Measurements from ENCODE around the gene BMP2. TPM values are rescaled to one million over a fixed set of nuclear protein-coding genes. Genes with fewer than 3 reads are reported as not detected.

The BMP2 gene
- total RNA-seq, 1 donor from 2014 or later, result 9.2 TPM

DNA sequence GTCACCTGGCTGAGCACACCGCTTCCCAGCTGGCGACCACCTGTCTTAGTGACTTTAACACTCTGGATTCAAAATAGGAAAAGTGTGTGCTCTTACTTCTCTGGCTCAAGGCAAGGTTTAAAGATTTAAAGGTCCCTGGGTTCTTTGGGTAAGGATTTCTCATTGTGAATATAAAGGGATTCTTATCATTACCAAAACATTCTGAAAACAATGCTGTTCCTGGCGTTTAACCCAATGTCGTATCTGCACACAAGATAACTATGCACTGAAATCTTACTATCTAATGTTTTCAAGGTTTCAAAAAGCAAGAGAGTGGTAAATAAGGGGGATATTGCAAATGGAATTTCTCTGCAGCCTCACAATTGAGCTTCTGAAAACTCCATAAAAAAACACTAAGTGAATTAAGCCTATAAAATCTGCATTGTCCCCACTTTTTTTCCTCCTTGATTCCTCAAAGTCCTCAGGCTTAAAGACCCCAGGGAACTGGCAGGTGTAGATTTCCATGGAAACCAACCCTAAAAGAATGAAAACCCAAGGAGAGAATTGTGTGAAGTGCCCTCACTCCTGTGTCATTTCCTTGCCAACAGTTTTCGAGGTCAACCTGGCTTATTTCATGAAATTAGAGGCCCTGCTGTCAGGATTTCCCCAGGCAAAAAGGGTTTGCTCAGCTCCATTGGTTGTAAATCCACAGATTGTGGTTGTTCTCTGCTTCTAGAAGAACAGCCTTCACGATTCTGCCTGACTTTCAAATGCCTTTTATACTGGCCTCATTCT lies 44.0 kb downstream of the BMP2 start:
- Histone ChIP-seq H3K4me2 (ENCODE audit: low read length) (no peak overlapping the region), H3K9me3 (ENCODE audit: insufficient read depth, low read depth, low read length) (no peaks in the 10 kb centered on the region), H2AFZ (ENCODE audit: low read depth, low read length) (no peak overlapping the region), H3K4me1 (ENCODE audit: insufficient read depth, low read length) (no peaks in the 10 kb centered on the region), H3K36me3 (ENCODE audit: insufficient read depth, low read length) (no peaks in the 10 kb centered on the region), H3K9ac (ENCODE audit: low read length) (no peak overlapping the region), H3K4me3 (ENCODE audit: insufficient read depth, low read depth, low read length) (no peak overlapping the region), H3K27ac (ENCODE audit: low read depth, low read length) (no peak overlapping the region), H3K27me3 (ENCODE audit: insufficient read depth, low read length) (peaks cover 2% of the 10 kb centered on the region), H4K20me1 (ENCODE audit: insufficient read depth, low read length) (no peaks in the 10 kb centered on the region), H3K79me2 (ENCODE audit: insufficient read depth, low read length) (no peaks in the 10 kb centered on the region)
- no peak for DNase-seq (ENCODE audit: low read depth)
- FAIRE-seq, result peak; percentile 20
- Mint-ChIP-seq H3K4me1 (ENCODE audit: low read depth, unreplicated experiment) (peaks cover 8% of the 10 kb centered on the region), H3K27ac (ENCODE audit: unreplicated experiment) (no peak overlapping the region), H3K4me3 (ENCODE audit: unreplicated experiment) (no peak overlapping the region), H3K27me3 (ENCODE audit: low read depth, unreplicated experiment) (no peaks in the 10 kb centered on the region), H3K9me3 (ENCODE audit: unreplicated experiment) (no peaks in the 10 kb centered on the region), H3K36me3 (ENCODE audit: low read depth, unreplicated experiment) (no peaks in the 10 kb centered on the region)
- TF ChIP-seq EZH2 (IDR thresholded peaks at IDR 0.05; ENCODE audit: insufficient read depth, low read length), result no peak

DNA sequence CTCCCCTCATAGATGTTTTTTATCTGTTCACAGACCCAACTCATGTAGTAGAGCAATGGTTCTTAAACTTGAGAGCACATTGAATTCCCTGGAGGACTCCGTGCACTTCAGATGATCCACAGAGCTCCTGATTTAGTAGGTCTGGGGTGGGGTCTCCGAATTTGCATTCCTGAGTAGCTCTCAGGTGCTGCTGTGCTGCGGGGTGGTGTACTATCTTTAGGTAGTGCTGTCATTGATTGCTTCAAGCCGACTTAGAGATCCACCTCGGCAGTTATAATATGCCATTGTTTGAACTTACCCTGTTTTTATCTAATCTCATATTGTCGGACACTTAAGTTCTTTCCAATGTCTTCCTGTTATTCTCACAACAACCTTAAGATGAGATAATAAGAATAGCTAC lies 45.0 kb downstream of the BMP2 start:
- Mint-ChIP-seq H3K4me1 (ENCODE audit: low read depth, unreplicated experiment) (peaks cover 8% of the 10 kb centered on the region), H3K27me3 (ENCODE audit: low read depth, unreplicated experiment) (no peaks in the 10 kb centered on the region), H3K36me3 (ENCODE audit: low read depth, unreplicated experiment) (no peaks in the 10 kb centered on the region), H3K9me3 (ENCODE audit: unreplicated experiment) (no peaks in the 10 kb centered on the region), H3K4me3 (ENCODE audit: unreplicated experiment) (no peak overlapping the region), H3K27ac (ENCODE audit: unreplicated experiment) (no peak overlapping the region)
- Histone ChIP-seq H3K4me3 (ENCODE audit: insufficient read depth, low read depth, low read length) (no peak overlapping the region), H4K20me1 (ENCODE audit: insufficient read depth, low read length) (no peaks in the 10 kb centered on the region), H3K27ac (ENCODE audit: low read depth, low read length) (no peak overlapping the region), H3K79me2 (ENCODE audit: insufficient read depth, low read length) (no peaks in the 10 kb centered on the region), H3K9ac (ENCODE audit: low read length) (no peak overlapping the region), H3K4me2 (ENCODE audit: low read length) (no peak overlapping the region), H3K4me1 (ENCODE audit: insufficient read depth, low read length) (no peaks in the 10 kb centered on the region), H3K27me3 (ENCODE audit: insufficient read depth, low read length) (peaks cover 2% of the 10 kb centered on the region), H2AFZ (ENCODE audit: low read depth, low read length) (no peak overlapping the region), H3K9me3 (ENCODE audit: insufficient read depth, low read depth, low read length) (no peaks in the 10 kb centered on the region), H3K36me3 (ENCODE audit: insufficient read depth, low read length) (no peaks in the 10 kb centered on the region)
- FAIRE-seq, result no peak
- TF ChIP-seq EZH2 (IDR thresholded peaks at IDR 0.05; ENCODE audit: insufficient read depth, low read length), result no peak
- TF ChIP-seq, protein P1, sequence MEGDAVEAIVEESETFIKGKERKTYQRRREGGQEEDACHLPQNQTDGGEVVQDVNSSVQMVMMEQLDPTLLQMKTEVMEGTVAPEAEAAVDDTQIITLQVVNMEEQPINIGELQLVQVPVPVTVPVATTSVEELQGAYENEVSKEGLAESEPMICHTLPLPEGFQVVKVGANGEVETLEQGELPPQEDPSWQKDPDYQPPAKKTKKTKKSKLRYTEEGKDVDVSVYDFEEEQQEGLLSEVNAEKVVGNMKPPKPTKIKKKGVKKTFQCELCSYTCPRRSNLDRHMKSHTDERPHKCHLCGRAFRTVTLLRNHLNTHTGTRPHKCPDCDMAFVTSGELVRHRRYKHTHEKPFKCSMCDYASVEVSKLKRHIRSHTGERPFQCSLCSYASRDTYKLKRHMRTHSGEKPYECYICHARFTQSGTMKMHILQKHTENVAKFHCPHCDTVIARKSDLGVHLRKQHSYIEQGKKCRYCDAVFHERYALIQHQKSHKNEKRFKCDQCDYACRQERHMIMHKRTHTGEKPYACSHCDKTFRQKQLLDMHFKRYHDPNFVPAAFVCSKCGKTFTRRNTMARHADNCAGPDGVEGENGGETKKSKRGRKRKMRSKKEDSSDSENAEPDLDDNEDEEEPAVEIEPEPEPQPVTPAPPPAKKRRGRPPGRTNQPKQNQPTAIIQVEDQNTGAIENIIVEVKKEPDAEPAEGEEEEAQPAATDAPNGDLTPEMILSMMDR (IDR thresholded peaks at IDR 0.05; ENCODE audit: insufficient read depth, low read depth, low read length), result no peak
- DNase-seq (ENCODE audit: low read depth), result no peak

DNA sequence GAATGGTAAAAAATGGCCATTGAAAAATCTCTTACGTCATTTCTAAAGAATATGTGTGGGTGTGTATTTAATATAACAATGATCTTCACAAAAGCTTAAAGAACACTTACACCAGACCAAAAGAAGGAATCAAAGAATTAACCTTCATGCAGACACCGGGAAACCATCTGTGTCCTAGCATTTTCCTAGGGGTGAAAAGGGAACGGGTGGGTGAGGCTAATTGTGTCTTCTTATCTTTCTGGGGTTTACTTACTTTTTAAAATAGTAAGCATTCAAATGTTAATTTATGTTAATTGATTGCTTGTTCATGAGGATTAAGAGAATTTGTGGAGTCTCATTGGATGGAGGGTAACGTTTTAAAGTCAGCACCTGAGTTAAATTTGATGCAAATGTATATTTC lies 47.5 kb downstream of the BMP2 start:
- DNase-seq (ENCODE audit: low read depth) (no peak), FAIRE-seq (no peak)
- Histone ChIP-seq H3K4me3 (ENCODE audit: insufficient read depth, low read depth, low read length) (no peak overlapping the region), H4K20me1 (ENCODE audit: insufficient read depth, low read length) (no peaks in the 10 kb centered on the region), H2AFZ (ENCODE audit: low read depth, low read length) (no peak overlapping the region), H3K27ac (ENCODE audit: low read depth, low read length) (no peak overlapping the region), H3K9ac (ENCODE audit: low read length) (no peak overlapping the region), H3K4me1 (ENCODE audit: insufficient read depth, low read length) (no peaks in the 10 kb centered on the region), H3K79me2 (ENCODE audit: insufficient read depth, low read length) (no peaks in the 10 kb centered on the region), H3K27me3 (ENCODE audit: insufficient read depth, low read length) (peaks cover 2% of the 10 kb centered on the region), H3K36me3 (ENCODE audit: insufficient read depth, low read length) (no peaks in the 10 kb centered on the region), H3K4me2 (ENCODE audit: low read length) (no peak overlapping the region), H3K9me3 (ENCODE audit: insufficient read depth, low read depth, low read length) (no peaks in the 10 kb centered on the region)
- H3K4me1 Mint-ChIP-seq (ENCODE audit: low read depth, unreplicated experiment), result peaks cover 11% of the 10 kb centered on the region
- H3K27ac Mint-ChIP-seq (ENCODE audit: unreplicated experiment), result no peak overlapping the region
- TF ChIP-seq, protein P1 (IDR thresholded peaks at IDR 0.05; ENCODE audit: insufficient read depth, low read depth, low read length), result no peak
- TF ChIP-seq EZH2 (IDR thresholded peaks at IDR 0.05; ENCODE audit: insufficient read depth, low read length), result no peak
- no peaks in the 10 kb centered on the region for H3K27me3 Mint-ChIP-seq (ENCODE audit: low read depth, unreplicated experiment)
- no peaks in the 10 kb centered on the region for H3K9me3 Mint-ChIP-seq (ENCODE audit: unreplicated experiment)
- H3K36me3 Mint-ChIP-seq (ENCODE audit: low read depth, unreplicated experiment), result no peaks in the 10 kb centered on the region
- no peak overlapping the region for H3K4me3 Mint-ChIP-seq (ENCODE audit: unreplicated experiment)
